Measurements from ENCODE around the gene PTPRM. TPM values are rescaled to one million over a fixed set of nuclear protein-coding genes. Genes with fewer than 3 reads are reported as not detected.

The PTPRM gene
- total and polyA plus RNA-seq, 2 of the 8 experiments (the other 6 are each of a cell fraction or from before 2014, with no cell fraction given) = 4.1 to 7.0 TPM

DNA sequence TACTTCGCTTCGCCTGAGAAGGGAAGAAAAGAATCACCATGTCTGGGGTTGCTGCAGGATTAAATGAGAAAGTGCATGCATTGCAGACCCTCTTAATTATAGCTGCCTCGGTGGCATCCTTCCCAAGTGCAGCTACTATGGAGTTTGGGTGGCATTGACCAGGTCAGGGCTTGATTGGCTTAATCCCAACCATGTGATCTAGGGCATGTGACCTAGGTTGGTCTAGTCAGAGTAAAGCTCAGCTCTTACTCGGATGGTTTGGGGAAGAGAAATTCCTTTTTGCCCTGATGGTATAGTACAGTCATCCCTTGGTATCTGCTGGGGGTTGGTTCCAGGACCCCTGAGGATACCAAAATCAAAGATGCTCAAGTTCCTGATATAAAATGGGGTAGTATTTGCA lies 863.9 kb downstream of the PTPRM start:
- H2BK5ac ChIP-seq (ENCODE audit: low read depth, low read length) = no peak overlapping the region
- no peak overlapping the region for H2BK15ac ChIP-seq (ENCODE audit: low read length)
- H3K4me2 ChIP-seq (ENCODE audit: insufficient read depth in 1 of 2, low read depth in 2 of 2, low read length in 2 of 2) = no peak overlapping the region
- H4K5ac ChIP-seq (ENCODE audit: insufficient read length, low read depth, low read length) = no peak overlapping the region
- no peak overlapping the region for H4K8ac ChIP-seq (ENCODE audit: extremely low read depth, insufficient read depth, low read length)
- no peak overlapping the region for H3K23ac ChIP-seq (ENCODE audit: insufficient read length)
- no peaks in the 10 kb centered on the region for H4K20me1 ChIP-seq (replicated peaks in 1 of 2; ENCODE audit: control insufficient read depth in 1 of 2, insufficient read depth in 2 of 2, low read length in 2 of 2)
- H3K36me3 ChIP-seq (ENCODE audit: control insufficient read depth in 2 of 4, insufficient read depth in 4 of 4, low read length in 3 of 4) = no peaks in the 10 kb centered on the region
- H2BK120ac ChIP-seq (replicated peaks; ENCODE audit: low read depth, low read length) = no peak overlapping the region
- DNase-seq (ENCODE audit: low read depth in 1 of 2, low spot score in 2 of 2) (no peak), FAIRE-seq (no peak)
- 70% methylated on average over 4 of the region's 4 CpGs; no CpG with 5 or more reads in 1 of the 2 experiments for WGBS, 2 experiments (ENCODE audit: extremely low coverage in 1 of 2, insufficient coverage in 1 of 2, insufficient read length in 1 of 2, insufficient replicate concordance in 2 of 2, low coverage in 1 of 2, low lambda C conversion rate in 2 of 2, missing lambda C conversion rate in 1 of 2)
- H3K23me2 ChIP-seq (ENCODE audit: low read depth, low read length) = no peaks in the 10 kb centered on the region; the same call in 1 of the 2 replicates
- no peak overlapping the region for H3K4me3 ChIP-seq (ENCODE audit: extremely low read depth in 1 of 4, insufficient read depth in 2 of 4, low read depth in 3 of 4, low read length in 4 of 4)
- H2BK20ac ChIP-seq (ENCODE audit: low read length) = no peak overlapping the region
- H3K79me1 ChIP-seq (ENCODE audit: low read depth, low read length) = no peaks in the 10 kb centered on the region
- H2BK12ac ChIP-seq (ENCODE audit: low read depth, low read length) = no peak overlapping the region
- H3K9ac ChIP-seq (replicated peaks in 1 of 4; ENCODE audit: extremely low read depth in 1 of 4, low read depth in 3 of 4, low read length in 3 of 4) = no peak overlapping the region
- no peak overlapping the region for H3K18ac ChIP-seq (ENCODE audit: extremely low read depth, low read length)
- no peak overlapping the region for H3K56ac ChIP-seq (replicated peaks; ENCODE audit: insufficient read length, low read depth, low read length)
- no peak overlapping the region for H4K91ac ChIP-seq (replicated peaks; ENCODE audit: insufficient read length, low read length)
- H3K9me3 ChIP-seq (ENCODE audit: insufficient read depth in 2 of 2, low read depth in 1 of 2, low read length in 1 of 2) = no peaks in the 10 kb centered on the region
- H2AFZ ChIP-seq (ENCODE audit: low read length) = no peak overlapping the region
- no peak overlapping the region for H2AK5ac ChIP-seq (ENCODE audit: low read depth, low read length)
- no peaks in the 10 kb centered on the region for H3K27me3 ChIP-seq (replicated peaks in 1 of 4; ENCODE audit: control insufficient read depth in 3 of 4, extremely low read depth in 1 of 4, insufficient read depth in 3 of 4, low read length in 3 of 4)
- H3K4ac ChIP-seq (replicated peaks; ENCODE audit: insufficient read length, low read depth, low read length) = no peak overlapping the region
- no peaks in the 10 kb centered on the region for H3K79me2 ChIP-seq (ENCODE audit: control insufficient read depth in 1 of 2, insufficient read depth in 2 of 2, low read length in 2 of 2)
- no peaks in the 10 kb centered on the region; a peak in 1 of 7 replicates for H3K4me1 ChIP-seq (replicated peaks in 1 of 4; ENCODE audit: control insufficient read depth in 3 of 4, insufficient read depth in 4 of 4, low read length in 3 of 4)
- CTCF ChIA-PET (ENCODE audit: partially characterized antibody) = no interaction called here
- no peak for TF ChIP-seq EP300 (IDR thresholded peaks at IDR 0.05; ENCODE audit: borderline replicate concordance in 1 of 2, low read depth in 2 of 2, low read length in 2 of 2)
- TF ChIP-seq HDAC2 (IDR thresholded peaks at IDR 0.05; ENCODE audit: borderline replicate concordance in 1 of 2, low read depth in 2 of 2, low read length in 2 of 2) = no peak
- no peak for TF ChIP-seq BRCA1 (IDR thresholded peaks at IDR 0.05; ENCODE audit: low read depth, low read length)
- TF ChIP-seq SIN3A (conservative IDR thresholded peaks at IDR 0.05 in 1 of 2, IDR thresholded peaks at IDR 0.05 in 1 of 2; ENCODE audit: low read depth in 1 of 2, low read length in 2 of 2) = no peak
- no peak for TF ChIP-seq CTBP2 (IDR thresholded peaks at IDR 0.05; ENCODE audit: borderline replicate concordance, insufficient read depth, insufficient read length, low read length)
- TF ChIP-seq SP1 (IDR thresholded peaks at IDR 0.05; ENCODE audit: low read depth, low read length) = no peak
- TF ChIP-seq, protein P1, sequence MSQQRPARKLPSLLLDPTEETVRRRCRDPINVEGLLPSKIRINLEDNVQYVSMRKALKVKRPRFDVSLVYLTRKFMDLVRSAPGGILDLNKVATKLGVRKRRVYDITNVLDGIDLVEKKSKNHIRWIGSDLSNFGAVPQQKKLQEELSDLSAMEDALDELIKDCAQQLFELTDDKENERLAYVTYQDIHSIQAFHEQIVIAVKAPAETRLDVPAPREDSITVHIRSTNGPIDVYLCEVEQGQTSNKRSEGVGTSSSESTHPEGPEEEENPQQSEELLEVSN (IDR thresholded peaks at IDR 0.05) = no peak
- H3K27ac ChIP-seq (ENCODE audit: low read depth, low read length) = no peak overlapping the region
- POLR2A ChIA-PET (ENCODE audit: partially characterized antibody) = no interaction called here
- H3K14ac ChIP-seq (ENCODE audit: insufficient read length) = no peak overlapping the region
